Fibroblast of lung (primary cell): Measurements from ENCODE around the gene NNT. TPM values are rescaled to one million over a fixed set of nuclear protein-coding genes. Genes with fewer than 3 reads are reported as not detected.
"Not testable (repeated sequence)": the region's sequence is repeated elsewhere in the genome, so short reads cannot be mapped to it uniquely, and the experiment has no call there.

Experiments used
- DNase-seq, 2 donors: peaks; one replicate each; pipeline versions ENCODE4 v3.0.0 to v3.0.0-alpha.2; 2010; ENCODE audit warnings: low read depth in 2 of 2
- H2AFZ ChIP-seq: 2 replicates; pipeline ENCODE4 v1.5.1; 2012; ENCODE audit warnings: low read length, control low read depth, inconsistent platforms
- H3K27ac ChIP-seq: 2 replicates; pipeline ENCODE4 v1.5.1; 2011; ENCODE audit warnings: low read length, control low read depth; ENCODE audit not compliant: insufficient read depth
- H3K27me3 ChIP-seq: 2 replicates; pipeline ENCODE4 v1.5.1; 2011; ENCODE audit warnings: mild to moderate bottlenecking, low read length; ENCODE audit not compliant: control insufficient read depth, insufficient read depth
- H3K36me3 ChIP-seq: 2 replicates; pipeline ENCODE4 v1.5.1; 2011; ENCODE audit warnings: low read length; ENCODE audit not compliant: control insufficient read depth, insufficient read depth
- H3K4me1 ChIP-seq: 2 replicates; pipeline ENCODE4 v1.5.1; 2011; ENCODE audit warnings: low read length; ENCODE audit not compliant: control insufficient read depth, insufficient read depth; ENCODE audit errors: extremely low read depth
- H3K4me2 ChIP-seq: 2 replicates; pipeline ENCODE4 v1.5.1; 2011; ENCODE audit warnings: low read length, control low read depth; ENCODE audit not compliant: insufficient read depth; ENCODE audit errors: extremely low read depth
- H3K4me3 ChIP-seq, 4 experiments: fragments of 200-600 bp in 1 of 4; sonication (generic) in 1 of 4; replicated peaks in 1 of 4; 2 replicates each; pipeline ENCODE4 v1.5.1; 2011 to 2016; ENCODE audit warnings: low read length in 4 of 4, low read depth in 3 of 4, mild to moderate bottlenecking in 3 of 4, control low read depth in 2 of 4, inconsistent platforms in 1 of 4, mixed read lengths in 1 of 4; ENCODE audit not compliant: insufficient read depth in 1 of 4; ENCODE audit errors: control extremely low read depth in 1 of 4
- H3K79me2 ChIP-seq: 2 replicates; pipeline ENCODE4 v1.5.1; 2012; ENCODE audit warnings: mild to moderate bottlenecking, low read length, inconsistent platforms; ENCODE audit not compliant: control insufficient read depth, insufficient read depth
- H3K9ac ChIP-seq: 2 replicates; pipeline ENCODE4 v1.5.1; 2011; ENCODE audit warnings: mild to moderate bottlenecking, low read length, control low read depth; ENCODE audit not compliant: insufficient read depth
- H3K9me3 ChIP-seq: 2 replicates; pipeline ENCODE4 v1.5.1; 2012; ENCODE audit warnings: low read depth, low read length; ENCODE audit not compliant: control insufficient read depth, insufficient read depth
- H4K20me1 ChIP-seq: 2 replicates; pipeline ENCODE4 v1.5.1; 2011; ENCODE audit warnings: low read length; ENCODE audit not compliant: control insufficient read depth, insufficient read depth; ENCODE audit errors: extremely low read depth
- CTCF ChIP-seq, 2 donors: IDR thresholded peaks in 1 of 2; conservative IDR thresholded peaks in 1 of 2; 1 replicate in 1 of 2; 2 replicates in 1 of 2; pipeline ENCODE4 v1.5.1; 2011 to 2012; ENCODE audit warnings: low read length in 2 of 2, control low read depth in 1 of 2, inconsistent platforms in 1 of 2, low read depth in 1 of 2, mild to moderate bottlenecking in 1 of 2
- EZH2 ChIP-seq: IDR thresholded peaks from 2 replicates; pipeline ENCODE4 v1.5.1; 2012; ENCODE audit warnings: low read length, control low read depth, mild to moderate bottlenecking; ENCODE audit errors: missing control alignments
- polyA plus RNA-seq, 2 donors: library from polyadenylated mRNA; depleted of rRNA in 1 of 2; stranded (reverse) in 1 of 2; unstranded in 1 of 2; fragments of >200 nt; gene quantifications; 2 replicates each; pipeline ENCODE4 v1.2.1, GENCODE V29; 2011 to 2012; ENCODE audit warnings: missing spikeins in 1 of 2
- total RNA-seq: library from RNA; depleted of rRNA; stranded (reverse); fragments of >200 nt; gene quantifications from 2 replicates; pipeline ENCODE4 v1.2.1, GENCODE V29; 2014

The NNT gene
- total and polyA plus RNA-seq, 2 donors (not counting 1 experiment from before 2014, with no cell fraction given): 65.7 to 115 TPM

- no peak overlapping the region for H3K4me3 ChIP-seq
- H3K36me3 ChIP-seq: no peaks in the 10 kb centered on the region
- no peak overlapping the region for H3K27ac ChIP-seq
- H4K20me1 ChIP-seq: no peaks in the 10 kb centered on the region
- TF ChIP-seq CTCF (conservative IDR thresholded peaks at IDR 0.05 in 1 of 2, IDR thresholded peaks at IDR 0.05 in 1 of 2; ENCODE audit: low read depth in 1 of 2, low read length in 2 of 2) (no peak), EZH2 (no peak)
- no peak overlapping the region for H3K4me2 ChIP-seq
- H2AFZ ChIP-seq: no peak overlapping the region
- no peak overlapping the region for H3K9ac ChIP-seq
- H3K27me3 ChIP-seq: no peaks in the 10 kb centered on the region
- no peaks in the 10 kb centered on the region for H3K9me3 ChIP-seq
- no peaks in the 10 kb centered on the region for H3K79me2 ChIP-seq
- no peak for DNase-seq
- H3K4me1 ChIP-seq: no peaks in the 10 kb centered on the region
Measured at GRCh38 chr5:43693411-43693810, 90.4 kb downstream of the NNT start.

GRCh38 chr5:43694027-43694426 lies 91.0 kb downstream of the NNT start:
- Histone ChIP-seq H3K9ac (no peak overlapping the region), H2AFZ (no peak overlapping the region), H3K9me3 (no peaks in the 10 kb centered on the region), H3K4me3 (no peak overlapping the region), H4K20me1 (no peaks in the 10 kb centered on the region), H3K27ac (no peak overlapping the region), H3K79me2 (no peaks in the 10 kb centered on the region), H3K4me1 (no peaks in the 10 kb centered on the region), H3K27me3 (no peaks in the 10 kb centered on the region), H3K36me3 (no peaks in the 10 kb centered on the region), H3K4me2 (no peak overlapping the region)
- DNase-seq: no peak
- TF ChIP-seq CTCF (conservative IDR thresholded peaks at IDR 0.05 in 1 of 2, IDR thresholded peaks at IDR 0.05 in 1 of 2; ENCODE audit: low read depth in 1 of 2, low read length in 2 of 2) (no peak), EZH2 (no peak)

- H3K9me3 ChIP-seq, H4K20me1 ChIP-seq, H3K36me3 ChIP-seq, H3K27ac ChIP-seq, H3K27me3 ChIP-seq, H3K4me1 ChIP-seq, H2AFZ ChIP-seq, H3K79me2 ChIP-seq, DNase-seq, H3K4me2 ChIP-seq, H3K9ac ChIP-seq, H3K4me3 ChIP-seq: not testable (repeated sequence)
Measured at GRCh38 chr5:43696444-43696843, 93.5 kb downstream of the NNT start.
